SKM-1 (cell line): Measurements from ENCODE around the gene TBCD.

ENCODE experiments used
- DNase-seq: peaks from one replicate; lab custom pipeline; 2025; ENCODE audit not compliant: unreplicated experiment; lab: John Stamatoyannopoulos, UW

Gene TBCD

DNA sequence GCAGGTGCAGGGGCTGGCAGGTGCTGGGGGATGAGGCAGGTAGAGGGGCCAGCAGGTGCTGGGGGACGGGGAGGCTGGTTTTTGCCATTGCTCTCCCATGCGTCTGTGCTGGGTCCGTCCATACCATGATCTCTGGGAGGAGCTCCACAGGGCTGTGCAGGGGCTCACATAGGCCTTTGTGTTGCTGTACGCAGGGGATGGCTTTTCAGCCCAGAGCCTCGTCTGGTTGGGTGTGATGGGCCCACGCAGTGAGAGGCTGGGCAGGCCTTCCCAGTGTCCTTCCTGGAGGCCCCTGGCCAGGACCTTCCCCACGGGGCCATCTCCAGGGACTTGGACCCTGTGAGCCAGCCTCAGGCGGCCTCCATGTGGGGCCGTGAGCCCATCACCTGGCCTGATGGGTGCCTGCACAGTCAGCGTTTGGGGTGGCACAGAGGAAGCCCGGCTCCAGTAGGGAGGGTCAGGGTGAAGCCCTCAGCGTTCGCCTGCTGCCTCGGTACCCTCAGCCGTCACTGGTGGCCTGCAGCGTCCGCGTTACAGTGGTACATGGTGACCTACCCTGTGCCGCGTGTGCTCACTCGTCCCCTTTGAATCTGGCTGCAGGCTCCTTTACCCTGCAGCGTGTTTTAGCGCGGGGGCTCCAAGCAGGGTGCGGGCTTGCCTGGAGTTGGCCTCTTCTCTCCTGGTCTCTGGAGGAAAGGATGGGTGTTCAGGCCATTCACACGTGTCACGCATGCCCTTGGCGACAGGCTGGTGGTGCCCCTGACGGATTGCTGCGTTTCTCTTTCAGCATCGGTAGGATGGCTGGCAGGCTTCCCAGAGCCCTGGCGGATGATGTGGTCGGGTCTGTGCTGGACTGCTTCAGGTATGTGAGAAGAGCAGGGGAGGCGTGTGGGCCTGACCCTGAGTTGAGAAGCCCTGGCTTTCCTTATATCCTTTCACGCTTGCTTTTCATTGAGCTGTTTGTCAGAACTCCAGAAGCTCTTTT, 57.3 kb downstream of the TBCD start:
- DNase-seq = no peak

DNA sequence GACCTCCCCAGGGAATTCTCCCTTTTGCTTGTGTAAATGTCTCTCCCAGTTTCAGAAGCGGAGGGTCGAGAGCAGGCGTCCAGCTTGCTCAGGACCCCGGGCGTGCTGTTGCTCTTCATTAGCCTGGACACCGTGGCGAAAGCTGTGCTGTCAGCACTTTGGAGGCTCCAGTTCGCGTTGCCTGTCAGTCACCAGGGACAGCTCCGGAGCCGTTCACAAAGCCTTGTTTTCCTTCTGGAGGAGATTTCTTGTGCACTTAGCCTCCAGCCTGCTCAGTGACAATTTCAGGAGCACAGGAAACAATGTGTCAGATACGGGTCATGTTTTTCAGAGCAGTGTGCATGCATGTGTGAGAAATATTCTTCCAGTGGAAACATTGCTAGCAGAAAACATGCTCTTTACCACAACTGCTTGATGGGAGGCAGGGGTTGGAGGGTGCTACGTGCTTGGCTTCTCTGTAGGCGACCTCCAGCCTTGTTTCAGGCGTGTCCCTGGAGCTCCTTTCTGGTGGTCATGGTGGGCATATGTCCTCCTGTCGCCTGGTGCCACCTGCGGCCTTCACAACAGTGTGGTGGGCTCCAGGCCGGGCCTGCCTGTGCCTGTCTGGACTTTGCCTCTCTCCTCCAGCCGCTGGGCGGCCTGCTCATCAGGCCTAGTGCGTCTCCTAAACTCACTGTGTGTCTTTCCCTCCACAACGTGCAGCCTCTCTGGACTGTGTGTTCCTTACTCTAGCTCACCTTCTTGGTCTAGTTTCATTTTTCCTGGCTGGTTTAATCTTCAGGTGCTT, 59.0 kb downstream of the TBCD start:
- DNase-seq = no peak

DNA sequence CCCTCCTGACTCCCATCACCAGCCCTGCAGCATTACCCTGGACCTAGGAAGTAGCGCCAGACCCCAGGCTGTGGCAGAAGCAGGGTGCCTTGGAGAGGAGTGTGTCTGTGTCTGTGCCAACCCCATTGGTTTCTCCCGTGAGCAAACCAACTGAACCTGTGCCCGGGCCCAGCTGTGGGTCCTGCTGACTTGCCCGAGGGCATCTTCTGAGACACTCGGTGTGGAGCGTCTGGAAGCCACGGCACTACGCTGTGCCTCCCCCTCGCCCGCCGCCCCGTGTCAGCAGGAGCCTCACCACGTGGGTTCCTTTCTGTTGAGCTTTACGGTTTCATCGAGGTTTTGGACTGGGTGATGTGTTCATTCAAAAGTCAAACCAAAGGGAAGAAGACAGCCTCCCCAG, 60.2 kb downstream of the TBCD start:
- DNase-seq = no peak

DNA sequence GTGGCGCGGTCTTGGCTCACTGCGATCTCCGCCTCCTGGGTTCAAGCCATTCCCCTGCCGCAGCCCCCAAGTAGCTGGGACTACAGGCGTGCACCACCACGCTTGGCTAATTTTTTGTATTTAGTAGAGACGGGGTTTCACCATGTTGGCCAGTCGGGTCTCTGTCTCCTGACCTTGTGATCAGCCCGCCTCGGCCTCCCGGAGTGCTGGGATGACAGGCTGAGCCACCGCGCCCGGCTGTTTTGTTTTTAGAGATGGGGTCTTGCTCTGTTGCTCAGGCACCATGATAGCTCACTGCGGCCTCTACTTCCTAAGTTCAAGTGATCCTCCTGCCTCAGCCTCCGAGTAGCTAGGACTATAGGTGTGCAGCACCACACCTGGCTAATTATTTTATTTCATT, 60.7 kb downstream of the TBCD start:
- DNase-seq = no peak

DNA sequence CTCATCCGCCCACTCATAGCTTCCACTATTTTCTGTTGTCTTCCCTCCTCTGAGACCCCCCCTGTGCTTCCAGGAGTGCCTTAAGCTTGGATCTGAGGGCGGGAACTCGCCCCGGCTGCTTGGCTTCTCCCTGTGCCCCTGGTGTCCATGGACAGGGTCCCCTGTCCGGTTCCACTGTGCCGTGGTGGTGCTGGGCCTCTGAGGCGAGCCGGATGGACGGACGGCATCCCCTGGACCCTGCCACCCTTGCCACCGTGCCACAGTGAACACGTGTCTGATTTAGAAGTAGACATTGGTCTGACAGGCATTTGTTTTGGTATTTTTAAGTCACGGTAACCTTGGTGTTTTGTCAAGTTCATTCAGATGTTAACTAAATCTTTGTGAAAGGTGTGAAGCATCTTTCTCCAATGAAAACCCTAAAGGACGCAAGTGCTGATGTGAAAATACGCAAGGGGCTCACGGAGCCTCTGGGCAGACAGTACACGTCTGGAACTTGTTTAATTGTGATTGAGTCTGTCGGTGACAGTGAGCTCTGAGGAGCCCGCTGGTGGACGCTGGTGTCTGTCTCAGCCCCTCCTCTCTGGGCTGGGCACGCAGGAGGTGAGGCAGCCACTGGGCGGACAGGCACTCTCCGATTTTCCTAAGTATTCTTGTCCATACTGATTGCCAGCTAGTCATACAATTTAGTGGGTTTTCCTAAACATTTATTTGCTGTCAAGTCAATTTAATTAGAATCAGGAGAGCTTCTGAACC, 61.6 kb downstream of the TBCD start:
- no peak for DNase-seq

DNA sequence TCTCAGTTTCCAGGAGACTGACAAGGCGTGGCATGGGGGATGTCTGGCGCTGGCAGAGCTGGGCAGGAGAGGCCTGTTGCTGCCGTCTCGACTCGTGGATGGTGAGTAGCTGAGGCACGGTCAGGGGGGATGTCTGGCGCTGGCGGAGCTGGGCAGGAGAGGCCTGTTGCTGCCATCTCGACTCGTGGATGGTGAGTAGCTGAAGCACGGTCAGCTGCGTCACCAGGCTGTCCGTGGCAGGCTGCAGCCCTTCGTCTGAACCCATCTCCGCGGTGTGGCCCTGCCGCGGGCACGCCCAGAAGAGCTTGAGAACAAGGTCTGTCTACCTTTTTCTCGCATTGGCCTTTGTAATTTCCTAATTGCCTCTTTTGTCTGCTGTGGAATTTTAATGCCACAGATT, 63.0 kb downstream of the TBCD start:
- DNase-seq = no peak

DNA sequence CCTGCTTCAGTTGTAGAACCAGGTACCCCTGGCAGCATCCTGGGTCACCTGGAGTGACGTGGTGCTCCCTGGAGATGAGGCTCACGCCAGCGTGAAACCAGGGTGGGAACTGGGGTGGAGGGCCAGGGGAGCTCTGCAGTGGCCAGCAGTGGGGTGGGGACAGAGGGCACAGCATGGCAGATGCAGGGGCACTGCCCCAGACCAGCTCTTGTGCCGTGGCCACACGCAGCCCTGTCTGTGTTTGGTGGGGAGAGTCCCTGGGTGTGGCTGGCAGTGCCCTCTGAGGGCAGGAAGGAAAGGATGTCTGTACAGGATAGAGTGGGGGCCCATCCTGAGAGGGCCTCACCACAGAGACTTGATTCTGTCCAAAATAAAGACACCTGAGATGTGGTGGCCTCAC, 63.5 kb downstream of the TBCD start:
- DNase-seq = no peak

DNA sequence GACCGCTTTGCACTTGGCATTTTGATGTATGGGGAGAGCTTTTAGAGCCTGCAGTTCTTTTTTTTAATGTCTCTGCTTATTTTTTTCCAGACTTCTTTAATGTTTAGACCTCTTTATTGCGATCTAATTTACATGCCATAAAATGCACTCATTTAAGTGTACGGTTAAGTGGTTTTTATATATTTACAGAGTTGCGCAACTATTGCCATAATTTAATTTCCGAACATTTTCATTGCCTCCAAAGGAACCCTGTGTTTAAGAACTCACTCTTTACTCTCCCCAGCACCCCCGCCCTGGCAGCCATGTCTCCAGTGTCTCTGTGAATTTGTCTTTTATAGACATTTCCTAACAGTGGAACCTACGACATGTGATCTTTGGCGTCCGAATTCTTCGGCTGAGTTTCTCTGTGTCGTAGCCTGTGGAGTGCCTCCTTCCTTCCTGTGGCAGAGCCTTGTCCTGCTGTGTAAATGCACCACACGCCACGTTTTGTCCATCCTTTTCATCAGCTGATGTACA, 64.0 kb downstream of the TBCD start:
- DNase-seq = no peak

DNA sequence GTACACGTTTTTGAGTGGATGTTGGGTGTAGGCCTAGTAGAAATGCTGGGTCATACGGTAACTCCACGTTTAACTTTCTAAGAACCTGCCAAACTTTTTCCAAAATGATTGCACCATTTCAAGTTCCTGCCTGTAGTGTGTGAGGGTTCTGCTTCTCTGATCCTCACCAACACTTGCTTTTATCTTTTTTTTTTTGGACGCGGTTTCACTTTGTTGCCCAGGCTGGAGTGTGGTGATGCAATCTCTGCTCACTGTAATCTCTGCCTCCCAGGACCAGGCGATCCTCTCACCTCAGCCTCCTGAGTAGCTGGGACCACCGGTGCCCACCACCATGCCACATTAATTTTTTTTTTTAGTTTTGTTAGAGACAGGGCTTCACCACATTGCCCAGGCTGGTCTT, 64.5 kb downstream of the TBCD start:
- DNase-seq = no peak

DNA sequence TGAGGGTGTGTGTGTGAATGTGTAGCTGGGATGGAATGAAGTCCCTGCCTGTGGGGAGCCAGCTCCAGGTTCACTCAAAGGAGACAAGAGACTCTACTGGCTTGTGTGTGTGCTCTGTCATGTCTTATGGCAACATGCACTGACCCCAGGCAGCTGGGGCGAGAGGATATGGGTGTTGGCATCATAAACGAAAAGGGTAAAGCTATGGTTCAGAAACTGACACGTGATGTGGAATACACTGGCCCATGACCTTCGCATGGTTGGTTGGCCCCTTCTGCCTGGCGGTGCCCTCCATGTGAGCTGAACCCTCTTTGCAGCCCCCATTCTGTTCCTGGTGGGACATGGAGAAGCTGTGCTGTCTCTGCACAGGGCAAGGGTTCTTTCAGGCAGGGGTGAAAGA, 66.1 kb downstream of the TBCD start:
- no peak for DNase-seq

DNA sequence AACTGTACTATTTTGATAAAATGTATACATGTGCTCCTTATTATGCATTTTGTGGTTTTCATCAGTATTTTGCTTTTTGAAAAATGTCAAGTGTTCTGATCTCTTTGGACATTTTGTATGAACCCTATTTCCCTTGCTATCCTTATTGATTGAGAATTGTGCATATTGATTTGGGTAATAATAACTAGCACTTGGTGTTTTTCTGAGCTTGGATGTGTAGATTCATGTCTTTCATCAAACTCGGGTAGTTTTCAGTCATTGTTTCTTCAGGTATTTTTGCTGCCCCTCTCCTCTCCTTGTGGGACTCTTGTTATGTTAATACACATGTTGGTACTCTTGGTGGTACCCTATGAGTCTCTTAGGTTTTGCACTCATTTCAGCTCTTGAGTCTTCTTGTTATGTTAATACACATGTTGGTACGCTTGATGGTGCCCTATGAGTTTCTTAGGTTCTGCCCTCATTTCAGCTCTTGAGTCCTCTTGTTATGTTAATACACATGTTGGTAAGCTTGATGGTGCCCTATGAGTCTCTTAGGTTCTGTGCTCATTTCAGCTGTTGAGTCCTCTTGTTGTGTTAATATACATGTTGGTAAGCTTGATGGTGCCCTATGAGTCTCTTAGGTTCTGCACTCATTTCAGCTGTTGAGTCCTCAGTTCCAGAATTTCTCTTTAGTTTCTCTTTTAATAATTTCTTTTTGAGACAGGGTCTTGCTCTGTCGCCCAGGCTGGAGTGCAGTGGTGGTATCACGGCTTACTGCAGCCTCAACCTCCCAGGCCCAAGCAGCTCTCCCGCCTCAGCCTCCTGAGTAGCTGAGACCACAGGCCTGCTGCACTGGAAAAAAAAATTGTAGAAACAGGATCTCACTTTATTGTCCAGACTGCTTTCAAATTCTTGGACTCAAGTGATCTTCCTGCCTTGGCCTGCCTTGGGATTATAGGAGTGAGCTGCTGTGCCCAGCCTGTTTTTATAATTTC, 68.7 kb downstream of the TBCD start:
- no peak for DNase-seq

DNA sequence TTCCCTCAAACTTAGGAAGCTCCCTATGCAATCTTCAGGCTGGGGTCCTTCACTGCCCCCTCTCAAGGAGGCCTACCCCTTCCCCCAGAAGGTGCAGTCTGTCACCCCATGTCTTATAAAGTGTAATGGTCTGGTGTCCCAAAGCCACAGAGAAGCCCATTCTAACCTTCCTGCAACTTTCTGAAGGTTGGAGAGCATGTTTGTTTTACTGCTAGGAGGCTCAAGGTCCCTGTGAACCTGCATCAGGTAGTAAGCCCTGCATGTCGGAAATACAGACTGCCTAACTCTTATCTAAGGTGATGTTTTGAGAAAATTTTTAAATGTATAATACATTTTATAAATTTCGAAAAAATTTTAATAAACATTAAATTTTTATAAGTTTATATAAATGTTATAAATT, 69.7 kb downstream of the TBCD start:
- no peak for DNase-seq

DNA sequence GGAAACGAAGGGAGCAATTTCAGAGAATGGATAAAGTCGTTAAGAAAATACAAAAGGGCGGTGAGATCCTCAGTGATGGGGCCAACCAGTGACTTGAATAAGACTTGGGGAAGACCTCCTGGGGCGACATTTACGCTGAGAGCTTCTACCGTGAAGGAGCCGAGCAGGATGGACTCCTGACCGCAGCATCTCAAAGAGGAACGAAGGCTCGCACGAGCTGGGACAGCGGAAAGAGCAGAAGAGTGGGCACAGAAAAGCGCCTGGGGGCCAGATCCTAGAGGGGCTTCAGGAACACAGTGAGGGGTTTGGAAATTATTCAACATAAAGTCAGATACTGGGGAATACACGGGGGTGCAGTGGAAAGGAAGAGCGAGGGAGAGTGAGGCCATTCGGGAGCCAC, 70.4 kb downstream of the TBCD start:
- no peak for DNase-seq

DNA sequence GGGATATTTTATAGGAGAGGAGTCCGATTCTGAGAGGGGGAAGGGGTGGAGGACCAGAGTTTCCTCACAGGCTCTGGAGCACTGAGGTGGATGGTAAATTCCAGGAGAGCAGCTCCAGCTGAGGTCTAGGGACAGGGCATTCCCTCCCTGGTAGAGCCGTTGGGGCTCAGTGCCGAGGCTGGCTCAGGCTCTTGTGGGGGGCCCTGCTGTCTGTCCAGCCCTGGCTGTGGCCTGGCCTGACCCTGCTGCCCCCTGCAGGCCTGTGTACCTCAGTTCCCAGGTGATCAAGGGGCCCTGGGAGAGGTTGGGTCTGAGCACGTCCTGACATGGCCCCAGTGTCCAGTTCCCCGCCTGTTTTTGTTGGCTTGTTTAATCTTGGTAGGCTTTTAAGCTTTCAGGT, 71.1 kb downstream of the TBCD start:
- no peak for DNase-seq

DNA sequence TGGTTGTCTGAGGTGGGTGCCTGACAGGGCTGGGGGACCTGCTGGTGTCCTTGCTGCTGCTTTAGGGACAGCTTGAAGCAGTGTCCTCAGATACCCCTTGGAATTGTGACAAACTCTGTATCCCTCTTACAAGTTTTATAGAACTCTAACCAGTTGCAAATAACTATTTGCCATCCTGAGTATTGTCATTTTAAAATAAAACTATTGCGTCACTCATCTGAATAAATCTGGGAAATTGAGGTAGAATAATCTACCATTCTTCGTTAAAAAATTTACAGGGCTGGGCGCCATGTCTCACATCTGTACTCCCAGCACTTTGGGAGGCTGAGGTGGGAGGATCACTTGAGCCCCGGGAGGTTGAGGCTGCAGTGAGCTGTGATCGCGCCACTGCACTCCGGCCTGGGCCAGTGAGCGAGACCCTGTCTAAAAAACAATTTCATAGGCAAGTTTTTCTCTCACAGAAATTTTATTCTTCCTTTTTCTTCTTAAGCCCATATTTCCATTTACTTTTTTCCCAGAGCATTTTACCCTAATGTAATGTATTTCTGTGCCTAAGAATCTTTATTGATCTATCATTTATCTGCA, 73.8 kb downstream of the TBCD start:
- no peak for DNase-seq

DNA sequence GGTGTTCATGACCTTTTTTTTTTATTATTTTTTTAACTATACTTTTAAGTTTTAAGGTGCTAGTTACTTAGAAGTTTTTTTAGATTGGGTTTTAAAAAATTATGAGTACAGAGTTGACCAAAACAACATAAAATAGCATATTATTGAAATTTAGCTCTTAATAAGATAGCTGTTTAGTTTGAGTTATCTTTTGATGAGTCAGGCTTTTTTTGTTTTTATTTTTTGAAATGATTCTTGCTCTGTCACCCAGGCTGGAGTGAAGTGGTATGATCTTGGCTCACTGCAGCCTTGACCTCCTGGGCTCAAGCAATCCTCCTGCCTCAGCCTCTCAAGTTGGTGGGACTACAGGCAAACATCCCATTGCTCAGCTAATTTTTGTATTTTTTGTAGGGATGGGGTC, 74.3 kb downstream of the TBCD start:
- DNase-seq = no peak

DNA sequence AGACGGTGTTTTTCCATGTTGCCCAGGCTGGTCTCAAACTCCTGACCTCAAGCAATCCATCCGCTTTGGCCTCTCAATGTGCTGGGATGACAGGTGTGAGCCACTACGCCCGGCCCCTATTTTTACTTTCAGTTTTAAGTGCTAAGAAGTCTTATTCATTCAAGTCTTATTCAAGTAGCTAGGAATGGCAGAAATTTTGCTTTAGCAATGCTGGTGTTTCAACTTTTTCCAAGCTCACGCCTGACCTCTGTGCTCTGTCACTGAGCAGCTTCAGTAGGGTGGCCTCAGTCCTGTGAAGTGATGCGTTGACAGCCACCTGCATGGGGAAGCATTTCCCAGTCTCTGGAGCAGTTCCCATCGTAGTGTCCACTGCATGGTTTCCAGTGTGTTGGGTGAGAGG, 75.1 kb downstream of the TBCD start:
- no peak for DNase-seq

DNA sequence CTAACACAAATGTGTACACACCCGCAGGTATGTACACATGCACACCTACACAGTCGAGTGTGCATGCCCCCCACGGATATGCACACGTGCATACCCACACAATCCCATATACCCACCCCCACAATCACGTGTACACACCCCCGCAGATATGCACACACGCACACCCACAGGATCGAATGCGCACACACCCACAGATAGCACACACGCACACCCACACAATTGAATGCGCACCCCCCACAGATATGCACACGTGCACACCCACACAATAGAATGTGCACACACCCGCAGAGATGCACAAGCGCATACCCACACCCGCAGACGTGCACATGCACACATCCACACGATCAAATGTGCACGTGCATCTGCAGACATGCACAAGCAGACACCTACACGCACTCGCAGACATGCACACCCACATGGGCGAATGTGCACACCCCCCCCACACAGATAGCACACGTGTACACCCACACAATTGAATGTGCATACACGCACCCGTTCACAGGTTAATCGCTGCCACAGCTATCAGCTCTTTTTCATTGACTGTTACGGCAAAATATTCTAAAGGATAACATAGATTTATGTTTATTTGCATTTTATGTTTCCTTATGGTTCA, 77.1 kb downstream of the TBCD start:
- DNase-seq = no peak

DNA sequence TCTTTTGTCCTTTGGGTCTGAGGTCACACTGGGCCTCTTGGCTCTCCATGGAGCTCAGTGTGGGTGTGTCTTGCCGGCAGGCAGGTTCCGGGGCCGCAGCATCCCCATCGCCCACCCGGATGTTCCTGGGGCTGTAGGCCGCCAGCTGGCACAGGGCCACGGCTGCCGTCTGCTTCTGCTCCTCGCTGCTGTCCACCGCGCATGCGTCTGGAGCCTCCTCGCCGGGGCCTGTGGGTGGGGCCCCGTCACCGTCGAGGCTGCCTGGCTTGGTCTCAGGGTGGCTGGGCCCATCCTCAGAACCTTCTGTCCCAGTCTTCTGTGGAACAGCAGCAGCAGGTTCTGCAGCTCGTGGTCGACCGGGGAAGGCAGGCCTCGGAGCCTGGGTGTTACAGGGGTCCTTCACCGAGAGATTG, 78.4 kb downstream of the TBCD start:
- no peak for DNase-seq
